ENCODE measurements around the gene PTPRE. TPM values are rescaled to one million over a fixed set of nuclear protein-coding genes. Genes with fewer than 3 reads are reported as not detected.

The PTPRE gene
- total RNA-seq, 1 experiment from 2014 or later: 0.50 TPM

DNA sequence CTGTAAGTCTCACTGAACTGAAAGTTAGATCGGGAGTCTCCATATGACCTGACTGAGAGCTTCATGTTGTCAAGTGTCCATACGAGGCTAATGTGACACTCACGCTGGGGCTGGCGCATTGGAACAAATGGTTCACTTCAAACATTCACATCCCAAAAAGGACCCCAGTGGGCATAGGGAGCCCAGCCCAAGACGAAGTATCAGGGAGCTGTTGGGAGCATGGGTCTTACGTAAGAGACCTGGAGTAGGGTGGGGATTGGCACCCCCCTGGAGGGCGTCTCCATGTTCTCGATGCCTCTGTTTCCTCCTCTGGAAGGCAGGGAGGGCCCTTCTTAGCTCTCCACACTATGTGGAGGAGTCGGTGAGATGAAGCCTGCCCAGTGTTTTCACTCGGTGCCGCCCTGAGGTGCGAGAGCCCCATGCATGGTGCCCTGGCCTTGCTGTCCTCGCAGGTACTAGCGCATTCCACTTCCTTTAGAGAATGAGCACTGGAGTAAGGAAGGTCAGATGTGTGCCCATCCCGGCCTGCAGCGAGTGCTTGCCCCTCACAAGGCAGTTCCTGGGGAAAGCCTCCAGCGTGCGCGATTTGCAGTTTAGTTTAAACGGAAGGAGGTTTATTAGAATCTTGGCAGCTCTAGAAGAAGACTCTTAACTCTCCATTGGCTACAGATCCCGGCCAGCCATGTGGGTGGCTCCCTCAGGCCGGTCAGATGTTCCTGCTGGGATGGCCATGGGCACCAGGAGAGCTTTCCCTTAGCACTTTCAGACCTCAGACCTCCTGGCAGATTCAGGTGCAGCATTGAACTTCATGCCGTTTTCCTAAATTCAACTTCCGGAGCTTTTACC is 64.4 kb downstream of the PTPRE start:
- no peak overlapping the region for H3K4me3 ChIP-seq (ENCODE audit: low read depth, low read length)
- ChIA-PET POLR2A (no interaction called here), CTCF (no interaction called here)
- Mint-ChIP-seq H3K4me3 (ENCODE audit: unreplicated experiment) (no peak overlapping the region), H3K9me3 (ENCODE audit: unreplicated experiment) (no peaks in the 10 kb centered on the region), H3K4me1 (ENCODE audit: low read depth, unreplicated experiment) (no peaks in the 10 kb centered on the region), H3K27me3 (ENCODE audit: insufficient read depth, unreplicated experiment) (peaks cover 13% of the 10 kb centered on the region), H3K36me3 (ENCODE audit: insufficient read depth, unreplicated experiment) (no peaks in the 10 kb centered on the region), H3K27ac (ENCODE audit: unreplicated experiment) (no peak overlapping the region)
- intact Hi-C loops (cut with micrococcal nuclease; ENCODE audit: unreplicated experiment): no loop called here
- no TSS peak for BruUV-seq (replicated peaks)
- H3K9me3 ChIP-seq: no peaks in the 10 kb centered on the region
- no peak for DNase-seq
- TF ChIP-seq, protein P1, sequence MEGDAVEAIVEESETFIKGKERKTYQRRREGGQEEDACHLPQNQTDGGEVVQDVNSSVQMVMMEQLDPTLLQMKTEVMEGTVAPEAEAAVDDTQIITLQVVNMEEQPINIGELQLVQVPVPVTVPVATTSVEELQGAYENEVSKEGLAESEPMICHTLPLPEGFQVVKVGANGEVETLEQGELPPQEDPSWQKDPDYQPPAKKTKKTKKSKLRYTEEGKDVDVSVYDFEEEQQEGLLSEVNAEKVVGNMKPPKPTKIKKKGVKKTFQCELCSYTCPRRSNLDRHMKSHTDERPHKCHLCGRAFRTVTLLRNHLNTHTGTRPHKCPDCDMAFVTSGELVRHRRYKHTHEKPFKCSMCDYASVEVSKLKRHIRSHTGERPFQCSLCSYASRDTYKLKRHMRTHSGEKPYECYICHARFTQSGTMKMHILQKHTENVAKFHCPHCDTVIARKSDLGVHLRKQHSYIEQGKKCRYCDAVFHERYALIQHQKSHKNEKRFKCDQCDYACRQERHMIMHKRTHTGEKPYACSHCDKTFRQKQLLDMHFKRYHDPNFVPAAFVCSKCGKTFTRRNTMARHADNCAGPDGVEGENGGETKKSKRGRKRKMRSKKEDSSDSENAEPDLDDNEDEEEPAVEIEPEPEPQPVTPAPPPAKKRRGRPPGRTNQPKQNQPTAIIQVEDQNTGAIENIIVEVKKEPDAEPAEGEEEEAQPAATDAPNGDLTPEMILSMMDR (IDR thresholded peaks at IDR 0.05; ENCODE audit: insufficient read depth in 1 of 2, low read depth in 1 of 2, low read length in 1 of 2, severe bottlenecking in 1 of 2, unreplicated experiment in 1 of 2): no peak
- H3K36me3 ChIP-seq (ENCODE audit: control insufficient read depth, insufficient read depth, low read length): no peaks in the 10 kb centered on the region
- H3K27me3 ChIP-seq (replicated peaks; ENCODE audit: control insufficient read depth, insufficient read depth, low read length): no peaks in the 10 kb centered on the region
- H3K4me1 ChIP-seq: no peaks in the 10 kb centered on the region

DNA sequence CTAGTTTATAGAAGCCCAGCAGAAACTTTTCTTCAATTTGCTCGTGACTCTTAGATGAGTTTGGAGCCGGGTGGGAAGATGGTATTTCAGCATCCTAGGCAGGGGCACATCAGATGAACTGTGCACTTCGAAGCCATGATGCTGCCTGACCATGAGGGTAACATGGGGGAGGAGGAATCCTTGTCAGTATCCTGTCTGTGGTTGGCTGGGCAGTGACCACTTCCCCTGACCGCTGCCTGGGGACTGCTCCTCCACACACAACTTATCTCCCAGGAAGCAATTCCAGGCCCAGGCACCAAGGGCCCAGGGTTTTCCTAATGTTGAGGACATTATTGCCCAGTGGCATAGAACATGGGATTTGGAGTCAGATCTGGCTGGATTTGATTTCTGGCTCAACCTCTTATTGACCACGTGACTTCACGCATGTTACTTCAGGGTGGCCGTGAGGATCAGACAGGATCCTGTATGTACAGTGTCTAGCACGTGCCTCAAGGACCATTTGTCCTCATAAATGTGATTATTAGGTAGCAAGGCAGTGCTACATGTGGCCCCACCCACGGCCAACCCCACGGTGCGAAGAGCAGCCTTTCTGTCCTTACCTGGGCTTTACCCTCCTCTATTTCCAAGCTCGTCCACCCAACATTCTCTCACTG is 65.2 kb downstream of the PTPRE start:
- BruUV-seq (replicated peaks): no TSS peak
- POLR2A ChIA-PET: no interaction called here
- H3K4me1 ChIP-seq: no peaks in the 10 kb centered on the region
- CTCF ChIA-PET: no interaction called here
- H3K27me3 Mint-ChIP-seq (ENCODE audit: insufficient read depth, unreplicated experiment): peaks cover 13% of the 10 kb centered on the region
- no peak overlapping the region for H3K4me3 Mint-ChIP-seq (ENCODE audit: unreplicated experiment)
- no peaks in the 10 kb centered on the region for H3K4me1 Mint-ChIP-seq (ENCODE audit: low read depth, unreplicated experiment)
- TF ChIP-seq, protein P1 (IDR thresholded peaks at IDR 0.05; ENCODE audit: insufficient read depth in 1 of 2, low read depth in 1 of 2, low read length in 1 of 2, severe bottlenecking in 1 of 2, unreplicated experiment in 1 of 2): no peak
- DNase-seq: no peak
- no peaks in the 10 kb centered on the region for H3K9me3 Mint-ChIP-seq (ENCODE audit: unreplicated experiment)
- H3K9me3 ChIP-seq: no peaks in the 10 kb centered on the region
- no peak overlapping the region for H3K4me3 ChIP-seq (ENCODE audit: low read depth, low read length)
- no peak overlapping the region for H3K27ac Mint-ChIP-seq (ENCODE audit: unreplicated experiment)
- no peaks in the 10 kb centered on the region for H3K36me3 Mint-ChIP-seq (ENCODE audit: insufficient read depth, unreplicated experiment)
- H3K36me3 ChIP-seq (ENCODE audit: control insufficient read depth, insufficient read depth, low read length): no peaks in the 10 kb centered on the region
- intact Hi-C loops (cut with micrococcal nuclease; ENCODE audit: unreplicated experiment): no loop called here
- H3K27me3 ChIP-seq (replicated peaks; ENCODE audit: control insufficient read depth, insufficient read depth, low read length): no peaks in the 10 kb centered on the region

DNA sequence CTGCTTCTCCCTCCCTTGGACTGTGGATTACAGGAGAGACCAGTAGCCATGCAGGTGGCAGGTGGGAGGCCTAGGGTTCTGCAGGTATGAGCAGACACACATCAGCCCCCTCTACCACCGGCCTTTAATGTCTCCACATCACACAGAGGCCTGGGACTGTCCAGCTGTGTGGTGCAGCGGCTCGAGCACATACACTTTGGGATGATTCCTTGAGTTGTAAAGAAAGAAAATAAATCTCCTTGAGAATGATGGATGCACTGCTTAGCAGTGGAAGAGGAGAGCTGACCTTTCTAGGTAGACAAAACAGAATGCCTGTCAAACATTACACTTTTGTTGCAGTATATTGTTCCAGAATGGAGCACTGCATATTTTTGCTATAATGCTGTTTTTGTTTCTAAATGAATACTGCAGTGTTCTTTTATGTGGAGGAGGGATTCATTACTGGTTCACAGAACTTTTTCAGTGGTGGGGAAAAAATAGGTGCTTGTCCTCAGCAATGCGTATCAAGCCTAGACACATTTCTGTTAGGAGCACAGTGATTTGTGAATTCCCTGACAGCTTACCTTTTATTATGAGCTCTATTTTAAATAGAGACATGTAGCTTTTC is 66.0 kb downstream of the PTPRE start:
- Mint-ChIP-seq H3K4me1 (ENCODE audit: low read depth, unreplicated experiment) (no peaks in the 10 kb centered on the region), H3K27me3 (ENCODE audit: insufficient read depth, unreplicated experiment) (peaks cover 13% of the 10 kb centered on the region), H3K4me3 (ENCODE audit: unreplicated experiment) (no peak overlapping the region), H3K36me3 (ENCODE audit: insufficient read depth, unreplicated experiment) (no peaks in the 10 kb centered on the region), H3K27ac (ENCODE audit: unreplicated experiment) (no peak overlapping the region), H3K9me3 (ENCODE audit: unreplicated experiment) (no peaks in the 10 kb centered on the region)
- DNase-seq: no peak
- H3K4me3 ChIP-seq (ENCODE audit: low read depth, low read length): no peak overlapping the region
- TF ChIP-seq, protein P1 (IDR thresholded peaks at IDR 0.05; ENCODE audit: insufficient read depth in 1 of 2, low read depth in 1 of 2, low read length in 1 of 2, severe bottlenecking in 1 of 2, unreplicated experiment in 1 of 2): no peak
- intact Hi-C loops (cut with micrococcal nuclease; ENCODE audit: unreplicated experiment): loop anchor here (1.0 kb wide), 1 partner anchor 100 kb away; no protein-coding TSS in a partner anchor
- no peaks in the 10 kb centered on the region for H3K36me3 ChIP-seq (ENCODE audit: control insufficient read depth, insufficient read depth, low read length)
- ChIA-PET POLR2A (no interaction called here), CTCF (no interaction called here)
- no peaks in the 10 kb centered on the region for H3K4me1 ChIP-seq
- no TSS peak for BruUV-seq (replicated peaks)
- no peaks in the 10 kb centered on the region for H3K27me3 ChIP-seq (replicated peaks; ENCODE audit: control insufficient read depth, insufficient read depth, low read length)
- no peaks in the 10 kb centered on the region for H3K9me3 ChIP-seq
